ENCODE data around the gene SCNN1B.

Gene SCNN1B

GRCh38 chr16:23310217-23310616, 8.1 kb downstream of the SCNN1B start:
- no peak overlapping the region for H3K27ac ChIP-seq (ENCODE audit: low read depth, low read length)
- no peak overlapping the region for H3K4me3 ChIP-seq (ENCODE audit: low read depth in 1 of 2, low read length in 2 of 2)
- H3K4me1 ChIP-seq (ENCODE audit: insufficient read depth, low read length), result no peaks in the 10 kb centered on the region
- no peaks in the 10 kb centered on the region for H3K9me3 ChIP-seq (ENCODE audit: low read length)
- no peaks in the 10 kb centered on the region for H3K36me3 ChIP-seq (ENCODE audit: insufficient read depth, low read length)
- H3K9ac ChIP-seq (ENCODE audit: low read length), result no peak overlapping the region
- no peaks in the 10 kb centered on the region for H3K27me3 ChIP-seq (ENCODE audit: control insufficient read depth in 1 of 2, insufficient read depth in 2 of 2, low read length in 2 of 2)

- Histone ChIP-seq H3K27me3 (ENCODE audit: control insufficient read depth in 1 of 2, insufficient read depth in 2 of 2, low read length in 2 of 2) (no peaks in the 10 kb centered on the region), H3K9ac (ENCODE audit: low read length) (no peak overlapping the region), H3K4me1 (ENCODE audit: insufficient read depth, low read length) (no peaks in the 10 kb centered on the region), H3K27ac (ENCODE audit: low read depth, low read length) (no peak overlapping the region), H3K4me3 (ENCODE audit: low read depth in 1 of 2, low read length in 2 of 2) (no peak overlapping the region), H3K36me3 (ENCODE audit: insufficient read depth, low read length) (no peaks in the 10 kb centered on the region), H3K9me3 (ENCODE audit: low read length) (no peaks in the 10 kb centered on the region)
These were observed 8.6 kb downstream of the SCNN1B start for GRCh38 chr16:23310744-23311143.

- no peaks in the 10 kb centered on the region for H3K36me3 ChIP-seq (ENCODE audit: insufficient read depth, low read length)
- no peaks in the 10 kb centered on the region for H3K27me3 ChIP-seq (ENCODE audit: control insufficient read depth in 1 of 2, insufficient read depth in 2 of 2, low read length in 2 of 2)
- no peak overlapping the region for H3K4me3 ChIP-seq (ENCODE audit: low read depth in 1 of 2, low read length in 2 of 2)
- no peak overlapping the region for H3K9ac ChIP-seq (ENCODE audit: low read length)
- peaks cover 17% of the 10 kb centered on the region for H3K4me1 ChIP-seq (ENCODE audit: insufficient read depth, low read length)
- H3K27ac ChIP-seq (ENCODE audit: low read depth, low read length), result no peak overlapping the region
- H3K9me3 ChIP-seq (ENCODE audit: low read length), result no peaks in the 10 kb centered on the region
These were observed 14.1 kb downstream of the SCNN1B start for GRCh38 chr16:23316232-23316631.

GRCh38 chr16:23316634-23317265, 14.6 kb downstream of the SCNN1B start:
- H3K27me3 ChIP-seq (ENCODE audit: control insufficient read depth in 1 of 2, insufficient read depth in 2 of 2, low read length in 2 of 2), result no peaks in the 10 kb centered on the region
- H3K27ac ChIP-seq (ENCODE audit: low read depth, low read length), result no peak overlapping the region
- H3K4me1 ChIP-seq (ENCODE audit: insufficient read depth, low read length), result peaks cover 17% of the 10 kb centered on the region
- H3K9ac ChIP-seq (ENCODE audit: low read length), result no peak overlapping the region
- H3K4me3 ChIP-seq (ENCODE audit: low read depth in 1 of 2, low read length in 2 of 2), result no peak overlapping the region
- no peaks in the 10 kb centered on the region for H3K36me3 ChIP-seq (ENCODE audit: insufficient read depth, low read length)
- H3K9me3 ChIP-seq (ENCODE audit: low read length), result no peaks in the 10 kb centered on the region

- Histone ChIP-seq H3K4me3 (ENCODE audit: low read depth in 1 of 2, low read length in 2 of 2) (peak overlapping the region in 1 of 2 donors; percentile 23), H3K36me3 (ENCODE audit: insufficient read depth, low read length) (no peaks in the 10 kb centered on the region), H3K27me3 (ENCODE audit: control insufficient read depth in 1 of 2, insufficient read depth in 2 of 2, low read length in 2 of 2) (no peaks in the 10 kb centered on the region), H3K9ac (ENCODE audit: low read length) (no peak overlapping the region), H3K4me1 (ENCODE audit: insufficient read depth, low read length) (peaks cover 17% of the 10 kb centered on the region), H3K9me3 (ENCODE audit: low read length) (no peaks in the 10 kb centered on the region), H3K27ac (ENCODE audit: low read depth, low read length) (peak overlapping the region; percentile 58)
These were observed 15.2 kb downstream of the SCNN1B start for GRCh38 chr16:23317266-23317661.

- Histone ChIP-seq H3K9ac (ENCODE audit: low read length) (no peak overlapping the region), H3K27ac (ENCODE audit: low read depth, low read length) (peak overlapping the region; percentile 58), H3K4me3 (ENCODE audit: low read depth in 1 of 2, low read length in 2 of 2) (peak overlapping the region in 1 of 2 donors; percentile 23), H3K27me3 (ENCODE audit: control insufficient read depth in 1 of 2, insufficient read depth in 2 of 2, low read length in 2 of 2) (no peaks in the 10 kb centered on the region), H3K9me3 (ENCODE audit: low read length) (no peaks in the 10 kb centered on the region), H3K4me1 (ENCODE audit: insufficient read depth, low read length) (peaks cover 17% of the 10 kb centered on the region), H3K36me3 (ENCODE audit: insufficient read depth, low read length) (no peaks in the 10 kb centered on the region)
These were observed 15.6 kb downstream of the SCNN1B start for GRCh38 chr16:23317751-23318150.

GRCh38 chr16:23318639-23319038, 16.5 kb downstream of the SCNN1B start:
- Histone ChIP-seq H3K27ac (ENCODE audit: low read depth, low read length) (no peak overlapping the region), H3K27me3 (ENCODE audit: control insufficient read depth in 1 of 2, insufficient read depth in 2 of 2, low read length in 2 of 2) (no peaks in the 10 kb centered on the region)

GRCh38 chr16:23319861-23320615, 17.9 kb downstream of the SCNN1B start:
- Histone ChIP-seq H3K4me3 (ENCODE audit: low read depth in 1 of 2, low read length in 2 of 2) (no peak overlapping the region), H3K36me3 (ENCODE audit: insufficient read depth, low read length) (no peaks in the 10 kb centered on the region), H3K27ac (ENCODE audit: low read depth, low read length) (no peak overlapping the region), H3K4me1 (ENCODE audit: insufficient read depth, low read length) (peaks cover 33% of the 10 kb centered on the region), H3K9me3 (ENCODE audit: low read length) (no peaks in the 10 kb centered on the region), H3K27me3 (ENCODE audit: control insufficient read depth in 1 of 2, insufficient read depth in 2 of 2, low read length in 2 of 2) (no peaks in the 10 kb centered on the region), H3K9ac (ENCODE audit: low read length) (no peak overlapping the region)

More at GRCh38 chr16:23318639-23319038, 16.5 kb downstream of the SCNN1B start:
- Histone ChIP-seq H3K4me1 (ENCODE audit: insufficient read depth, low read length) (peaks cover 19% of the 10 kb centered on the region), H3K9ac (ENCODE audit: low read length) (no peak overlapping the region), H3K4me3 (ENCODE audit: low read depth in 1 of 2, low read length in 2 of 2) (no peak overlapping the region), H3K9me3 (ENCODE audit: low read length) (no peaks in the 10 kb centered on the region), H3K36me3 (ENCODE audit: insufficient read depth, low read length) (no peaks in the 10 kb centered on the region)

- H3K4me3 ChIP-seq (ENCODE audit: low read depth in 1 of 2, low read length in 2 of 2), result no peak overlapping the region
- H3K4me1 ChIP-seq (ENCODE audit: insufficient read depth, low read length), result peaks cover 33% of the 10 kb centered on the region
- no peaks in the 10 kb centered on the region for H3K27me3 ChIP-seq (ENCODE audit: control insufficient read depth in 1 of 2, insufficient read depth in 2 of 2, low read length in 2 of 2)
- H3K9ac ChIP-seq (ENCODE audit: low read length), result no peak overlapping the region
- H3K36me3 ChIP-seq (ENCODE audit: insufficient read depth, low read length), result no peaks in the 10 kb centered on the region
- H3K27ac ChIP-seq (ENCODE audit: low read depth, low read length), result no peak overlapping the region
- no peaks in the 10 kb centered on the region for H3K9me3 ChIP-seq (ENCODE audit: low read length)
These were observed 18.6 kb downstream of the SCNN1B start for GRCh38 chr16:23320693-23321092.

GRCh38 chr16:23321206-23321875, 19.2 kb downstream of the SCNN1B start:
- Histone ChIP-seq H3K27me3 (ENCODE audit: control insufficient read depth in 1 of 2, insufficient read depth in 2 of 2, low read length in 2 of 2) (no peaks in the 10 kb centered on the region), H3K4me1 (ENCODE audit: insufficient read depth, low read length) (peaks cover 33% of the 10 kb centered on the region), H3K9ac (ENCODE audit: low read length) (no peak overlapping the region), H3K36me3 (ENCODE audit: insufficient read depth, low read length) (no peaks in the 10 kb centered on the region), H3K4me3 (ENCODE audit: low read depth in 1 of 2, low read length in 2 of 2) (no peak overlapping the region), H3K27ac (ENCODE audit: low read depth, low read length) (no peak overlapping the region), H3K9me3 (ENCODE audit: low read length) (no peaks in the 10 kb centered on the region)

- H3K9ac ChIP-seq (ENCODE audit: low read length), result no peak overlapping the region
- no peak overlapping the region for H3K4me3 ChIP-seq (ENCODE audit: low read depth in 1 of 2, low read length in 2 of 2)
- peaks cover 16% of the 10 kb centered on the region for H3K4me1 ChIP-seq (ENCODE audit: insufficient read depth, low read length)
- no peaks in the 10 kb centered on the region for H3K27me3 ChIP-seq (ENCODE audit: control insufficient read depth in 1 of 2, insufficient read depth in 2 of 2, low read length in 2 of 2)
- no peak overlapping the region for H3K27ac ChIP-seq (ENCODE audit: low read depth, low read length)
- no peaks in the 10 kb centered on the region for H3K9me3 ChIP-seq (ENCODE audit: low read length)
- no peaks in the 10 kb centered on the region for H3K36me3 ChIP-seq (ENCODE audit: insufficient read depth, low read length)
These were observed 21.3 kb downstream of the SCNN1B start for GRCh38 chr16:23323224-23324030.

Measured in muscle layer of colon (tissue), 2 donors.